HG03521 (cell line): ENCODE results near the gene FBXO40.
A peak's percentile ranks its signal among the peaks of the same experiment; 100 is the strongest.

ENCODE experiments used
- ATAC-seq: cut with Tn5 transposase; IDR thresholded peaks from one replicate; pipeline ENCODE4 v1.9.1; 2021; ENCODE audit warnings: mild to moderate bottlenecking, moderate library complexity; ENCODE audit not compliant: unreplicated experiment

Gene FBXO40

GRCh38 chr3:121619691-121620090 lies 26.5 kb downstream of the FBXO40 start:
- no peak for ATAC-seq

- no peak for ATAC-seq
These were observed 28.3 kb downstream of the FBXO40 start for GRCh38 chr3:121621491-121621890.

GRCh38 chr3:121624147-121624899 lies 31.1 kb downstream of the FBXO40 start:
- no peak for ATAC-seq

- ATAC-seq, result no peak
These were observed 33.3 kb downstream of the FBXO40 start for GRCh38 chr3:121626495-121626894.

- no peak for ATAC-seq
These were observed 34.0 kb downstream of the FBXO40 start for GRCh38 chr3:121627211-121627610.

- ATAC-seq, result no peak
These were observed 34.4 kb downstream of the FBXO40 start for GRCh38 chr3:121627622-121628021.

GRCh38 chr3:121629601-121630000 lies 36.4 kb downstream of the FBXO40 start:
- ATAC-seq, result no peak

GRCh38 chr3:121630355-121630754 lies 37.2 kb downstream of the FBXO40 start:
- no peak for ATAC-seq

- ATAC-seq, result no peak
These were observed 44.7 kb downstream of the FBXO40 start for GRCh38 chr3:121637922-121638321.

GRCh38 chr3:121641127-121641526 lies 47.9 kb downstream of the FBXO40 start:
- ATAC-seq, result no peak

- ATAC-seq, result no peak
These were observed 49.6 kb downstream of the FBXO40 start for GRCh38 chr3:121642601-121643314.

GRCh38 chr3:121645054-121645453 lies 51.9 kb downstream of the FBXO40 start:
- ATAC-seq, result no peak

GRCh38 chr3:121648219-121648958 lies 55.2 kb downstream of the FBXO40 start:
- no peak for ATAC-seq

- ATAC-seq, result no peak
These were observed 56.5 kb downstream of the FBXO40 start for GRCh38 chr3:121649645-121650044.

- no peak for ATAC-seq
These were observed 58.5 kb downstream of the FBXO40 start for GRCh38 chr3:121651684-121652083.

GRCh38 chr3:121654493-121655385 lies 61.6 kb downstream of the FBXO40 start:
- ATAC-seq, result no peak

GRCh38 chr3:121658716-121659435 lies 65.7 kb downstream of the FBXO40 start:
- ATAC-seq, result no peak

- ATAC-seq, result no peak
These were observed 66.4 kb downstream of the FBXO40 start for GRCh38 chr3:121659586-121659985.

GRCh38 chr3:121660356-121661171 lies 67.4 kb downstream of the FBXO40 start, which contains the start of gene HCLS1:
TSS of gene HCLS1 (minus strand) at chr3:121660903. CDS start at chr3:121658347, 2,556 bp downstream.
- ATAC-seq, result peak; percentile 79
